ENCODE results near the gene VPS37D.
"Not testable (repeated sequence)": the region's sequence is repeated elsewhere in the genome, so short reads cannot be mapped to it uniquely, and the experiment has no call there.

VPS37D gene, protein sequence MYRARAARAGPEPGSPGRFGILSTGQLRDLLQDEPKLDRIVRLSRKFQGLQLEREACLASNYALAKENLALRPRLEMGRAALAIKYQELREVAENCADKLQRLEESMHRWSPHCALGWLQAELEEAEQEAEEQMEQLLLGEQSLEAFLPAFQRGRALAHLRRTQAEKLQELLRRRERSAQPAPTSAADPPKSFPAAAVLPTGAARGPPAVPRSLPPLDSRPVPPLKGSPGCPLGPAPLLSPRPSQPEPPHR

DNA sequence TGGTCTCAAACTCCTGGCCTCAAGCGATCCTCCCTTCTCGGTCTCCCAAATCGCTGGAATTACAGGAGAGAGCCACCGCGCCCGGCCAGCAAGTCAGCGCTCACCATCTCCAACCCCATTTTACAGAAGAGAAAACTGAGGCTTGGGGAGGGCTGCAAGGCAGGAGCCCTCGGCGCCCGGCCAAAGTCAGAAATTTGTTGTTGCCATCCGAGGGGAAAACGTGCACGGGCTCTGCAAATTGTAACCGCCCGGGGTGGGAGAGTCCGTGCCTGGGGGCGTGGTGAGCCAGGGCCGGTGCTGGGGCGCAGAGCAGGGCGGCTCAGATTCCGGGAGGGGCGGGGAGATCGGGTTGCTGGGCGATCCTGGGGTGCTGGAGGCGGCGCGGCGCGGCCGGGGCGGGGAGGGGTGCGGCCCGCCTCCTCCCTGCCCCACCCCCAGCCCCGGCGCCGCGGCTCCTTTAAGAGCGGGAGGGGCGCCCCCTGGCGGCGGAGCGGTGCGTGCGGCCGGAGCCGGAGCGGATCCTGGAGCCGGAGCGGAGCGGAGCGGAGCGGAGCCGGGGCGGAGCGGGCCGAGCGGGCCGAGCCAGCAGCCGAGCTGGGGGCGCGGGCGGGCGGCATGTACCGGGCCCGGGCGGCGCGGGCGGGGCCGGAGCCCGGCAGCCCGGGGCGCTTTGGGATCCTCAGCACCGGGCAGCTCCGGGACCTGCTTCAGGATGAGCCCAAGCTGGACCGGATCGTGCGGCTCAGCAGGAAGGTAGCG lies at the start of gene VPS37D:
Gene VPS37D (plus strand): TSS at position 488 of the 759 bp plus-strand sequence. CDS start 128 bp downstream, at position 616.
- TF ChIP-seq, protein P1, sequence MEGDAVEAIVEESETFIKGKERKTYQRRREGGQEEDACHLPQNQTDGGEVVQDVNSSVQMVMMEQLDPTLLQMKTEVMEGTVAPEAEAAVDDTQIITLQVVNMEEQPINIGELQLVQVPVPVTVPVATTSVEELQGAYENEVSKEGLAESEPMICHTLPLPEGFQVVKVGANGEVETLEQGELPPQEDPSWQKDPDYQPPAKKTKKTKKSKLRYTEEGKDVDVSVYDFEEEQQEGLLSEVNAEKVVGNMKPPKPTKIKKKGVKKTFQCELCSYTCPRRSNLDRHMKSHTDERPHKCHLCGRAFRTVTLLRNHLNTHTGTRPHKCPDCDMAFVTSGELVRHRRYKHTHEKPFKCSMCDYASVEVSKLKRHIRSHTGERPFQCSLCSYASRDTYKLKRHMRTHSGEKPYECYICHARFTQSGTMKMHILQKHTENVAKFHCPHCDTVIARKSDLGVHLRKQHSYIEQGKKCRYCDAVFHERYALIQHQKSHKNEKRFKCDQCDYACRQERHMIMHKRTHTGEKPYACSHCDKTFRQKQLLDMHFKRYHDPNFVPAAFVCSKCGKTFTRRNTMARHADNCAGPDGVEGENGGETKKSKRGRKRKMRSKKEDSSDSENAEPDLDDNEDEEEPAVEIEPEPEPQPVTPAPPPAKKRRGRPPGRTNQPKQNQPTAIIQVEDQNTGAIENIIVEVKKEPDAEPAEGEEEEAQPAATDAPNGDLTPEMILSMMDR (IDR thresholded peaks at IDR 0.05; ENCODE audit: insufficient read depth, low read length, poor library complexity, severe bottlenecking): peak; percentile 85
- TF ChIP-seq EZH2phosphoT487 (conservative IDR thresholded peaks at IDR 0.05; ENCODE audit: low read length): no peak
- no peaks in the 10 kb centered on the region for H4K20me1 ChIP-seq (ENCODE audit: low read depth, low read length)
- peak within 1 kb of the TSS; percentile 44; the same call in 1 of the 2 replicates for H3K9ac ChIP-seq (ENCODE audit: low read length)
- peak within 1 kb of the TSS; percentile 90 for H3K4me2 ChIP-seq (ENCODE audit: low read depth, low read length, poor library complexity, severe bottlenecking)
- H3K4me3 ChIP-seq (ENCODE audit: insufficient read depth, low read length, poor library complexity, severe bottlenecking): peak within 1 kb of the TSS; percentile 55
- no peaks in the 10 kb centered on the region for H3F3A ChIP-seq (ENCODE audit: insufficient read depth)
- H3K36me3 ChIP-seq (ENCODE audit: low read length): no peaks in the 10 kb centered on the region
- no peak within 1 kb of the TSS for H3K27ac ChIP-seq (ENCODE audit: low read depth, low read length)
- H3K27me3 ChIP-seq (ENCODE audit: low read length): no peaks in the 10 kb centered on the region; the same call in 1 of the 2 replicates
- no peaks in the 10 kb centered on the region for H3K79me2 ChIP-seq (ENCODE audit: insufficient read depth, low read length)
- peak within 1 kb of the TSS; percentile 90 for H2AFZ ChIP-seq (ENCODE audit: low read depth, low read length, severe bottlenecking)
- H3K9me3 ChIP-seq (ENCODE audit: insufficient read depth, low read length): peaks cover 7% of the 10 kb centered on the region; the same call in 1 of the 2 replicates
- no peaks in the 10 kb centered on the region for H3K9me2 ChIP-seq (replicated peaks; ENCODE audit: insufficient read depth, low read length)

DNA sequence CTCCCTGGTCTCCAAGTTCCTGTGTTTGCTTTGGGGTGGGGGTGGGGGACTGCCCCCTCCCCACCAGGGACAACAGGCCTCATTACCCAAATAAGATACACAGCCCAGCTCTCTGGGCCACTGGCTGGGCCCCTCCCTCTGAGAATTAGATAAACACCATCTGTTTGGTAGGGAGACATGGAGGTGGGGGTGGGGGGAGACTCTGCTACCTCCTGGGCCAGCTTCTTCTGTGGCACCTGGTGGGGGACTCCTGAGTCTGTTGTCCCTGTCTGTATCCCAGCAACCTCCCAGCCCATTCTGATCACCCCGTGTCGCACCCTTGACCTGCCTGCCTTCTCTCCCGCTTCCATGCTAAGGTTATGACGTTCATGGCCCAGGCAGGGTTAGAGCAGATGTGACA lies 49.1 kb upstream of the VPS37D start:
- no peaks in the 10 kb centered on the region for H3K9me3 ChIP-seq (ENCODE audit: insufficient read depth, low read length)
- no peak overlapping the region for H2AFZ ChIP-seq (ENCODE audit: low read depth, low read length, severe bottlenecking)
- H3F3A ChIP-seq (ENCODE audit: insufficient read depth): no peaks in the 10 kb centered on the region
- H3K36me3 ChIP-seq (ENCODE audit: low read length): no peaks in the 10 kb centered on the region
- H3K4me2 ChIP-seq (ENCODE audit: low read depth, low read length, poor library complexity, severe bottlenecking): no peak overlapping the region
- no peaks in the 10 kb centered on the region for H3K9me2 ChIP-seq (replicated peaks; ENCODE audit: insufficient read depth, low read length)
- H3K27me3 ChIP-seq (ENCODE audit: low read length): no peaks in the 10 kb centered on the region
- no peak overlapping the region for H3K4me3 ChIP-seq (ENCODE audit: insufficient read depth, low read length, poor library complexity, severe bottlenecking)
- no peaks in the 10 kb centered on the region for H3K79me2 ChIP-seq (ENCODE audit: insufficient read depth, low read length)
- H3K9ac ChIP-seq (ENCODE audit: low read length): no peak overlapping the region
- H4K20me1 ChIP-seq (ENCODE audit: low read depth, low read length): no peaks in the 10 kb centered on the region
- no peak overlapping the region for H3K27ac ChIP-seq (ENCODE audit: low read depth, low read length)
- no peak for TF ChIP-seq EZH2phosphoT487 (conservative IDR thresholded peaks at IDR 0.05; ENCODE audit: low read length)
- TF ChIP-seq, protein P1 (IDR thresholded peaks at IDR 0.05; ENCODE audit: insufficient read depth, low read length, poor library complexity, severe bottlenecking): no peak

DNA sequence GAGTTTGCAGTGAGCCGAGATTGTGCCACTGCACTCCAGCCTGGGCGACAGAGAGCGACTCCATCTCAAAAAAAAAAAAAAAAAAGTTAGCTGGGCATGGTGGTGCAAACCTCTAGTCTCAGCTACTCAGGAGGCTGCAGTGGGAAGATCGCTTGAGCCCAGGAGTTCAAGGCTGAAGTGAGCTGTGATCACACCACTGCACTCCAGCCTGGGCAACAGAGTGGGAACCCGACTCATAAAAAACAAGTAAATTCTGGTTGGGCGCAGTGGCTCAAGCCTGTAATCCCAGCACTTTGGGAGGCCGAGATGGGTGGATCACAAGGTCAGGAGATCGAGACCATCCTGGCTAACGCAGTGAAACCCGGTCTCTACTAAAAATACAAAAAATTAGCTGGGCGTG lies 48.2 kb upstream of the VPS37D start:
- H3K27me3 ChIP-seq (ENCODE audit: low read length): not testable (repeated sequence)

More for the DNA sequence above, 48.2 kb upstream of the VPS37D start:
- H4K20me1 ChIP-seq (ENCODE audit: low read depth, low read length); H3K4me2 ChIP-seq (ENCODE audit: low read depth, low read length, poor library complexity, severe bottlenecking); H3K36me3 ChIP-seq (ENCODE audit: low read length); H3K9ac ChIP-seq (ENCODE audit: low read length); H3F3A ChIP-seq (ENCODE audit: insufficient read depth); H3K27ac ChIP-seq (ENCODE audit: low read depth, low read length); H3K4me3 ChIP-seq (ENCODE audit: insufficient read depth, low read length, poor library complexity, severe bottlenecking); H2AFZ ChIP-seq (ENCODE audit: low read depth, low read length, severe bottlenecking); H3K79me2 ChIP-seq (ENCODE audit: insufficient read depth, low read length); H3K9me3 ChIP-seq (ENCODE audit: insufficient read depth, low read length); H3K9me2 ChIP-seq (replicated peaks; ENCODE audit: insufficient read depth, low read length): not testable (repeated sequence)

Data from SU-DHL-6 (cell line).